Skeletal muscle tissue (tissue), 4 donors: ENCODE data around the gene NKAIN4. TPM values are rescaled to one million over a fixed set of nuclear protein-coding genes. Genes with fewer than 3 reads are reported as not detected.

ENCODE experiments used
- H3K27ac ChIP-seq: one replicate; pipeline ENCODE4 v1.7.0; 2013; ENCODE audit warnings: mild to moderate bottlenecking, low read depth, low read length, inconsistent platforms
- H3K27me3 ChIP-seq, 3 donors: one replicate each; pipeline ENCODE4 v1.7.0; 2013; ENCODE audit warnings: low read length in 3 of 3; ENCODE audit not compliant: control insufficient read depth in 3 of 3, insufficient read depth in 3 of 3
- H3K36me3 ChIP-seq, 3 donors: one replicate each; pipeline ENCODE4 v1.7.0; 2013; ENCODE audit warnings: low read length in 3 of 3; ENCODE audit not compliant: control insufficient read depth in 3 of 3, insufficient read depth in 3 of 3
- H3K4me1 ChIP-seq, 3 donors: one replicate each; pipeline ENCODE4 v1.7.0; 2013; ENCODE audit warnings: low read length in 3 of 3, mild to moderate bottlenecking in 3 of 3; ENCODE audit not compliant: control insufficient read depth in 3 of 3, insufficient read depth in 3 of 3
- H3K4me3 ChIP-seq, 3 donors: one replicate each; pipeline ENCODE4 v1.7.0; 2013; ENCODE audit warnings: low read length in 3 of 3
- H3K9ac ChIP-seq, 3 donors: one replicate each; pipeline ENCODE4 v1.7.0; 2013; ENCODE audit warnings: low read length in 3 of 3, mild to moderate bottlenecking in 3 of 3, moderate library complexity in 2 of 3, low read depth in 1 of 3
- H3K9me3 ChIP-seq, 3 donors: one replicate each; pipeline ENCODE4 v1.7.0; 2013; ENCODE audit warnings: low read length in 3 of 3; ENCODE audit not compliant: control insufficient read depth in 3 of 3
- total RNA-seq: library from RNA; depleted of rRNA; stranded (reverse); fragments of >200 nt; gene quantifications from one replicate; pipeline ENCODE4 v1.2.3, GENCODE V29; 2014
- donor health status: Osteomylitis.

NKAIN4 gene
- total RNA-seq, 1 donor from 2014 or later, result 13.6 TPM

DNA sequence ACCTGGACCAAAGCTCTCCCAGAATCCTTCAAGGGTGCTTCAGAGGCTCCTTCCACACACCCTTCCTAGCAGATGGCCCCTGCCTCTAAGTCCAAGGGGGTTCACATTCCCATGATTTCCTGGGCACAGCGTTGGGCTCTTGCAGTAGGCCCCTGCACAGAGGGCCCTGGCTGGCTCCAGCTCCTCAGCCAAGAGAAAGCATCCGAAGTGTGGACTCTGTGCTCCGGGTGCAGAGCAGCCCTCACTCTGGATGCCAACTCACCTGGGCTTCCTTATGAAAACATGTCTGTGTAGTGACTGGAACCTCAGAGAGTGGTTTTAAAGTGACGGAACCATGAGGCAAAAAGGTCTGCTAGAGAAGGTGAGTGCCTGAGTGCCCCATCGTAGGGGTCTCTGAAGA, 49.9 kb downstream of the NKAIN4 start:
- Histone ChIP-seq H3K27me3 (no peaks in the 10 kb centered on the region), H3K4me1 (peaks cover 17 to 28% (median 18%) of the 10 kb centered on the region in 3 donors), H3K9ac (no peak overlapping the region), H3K27ac (no peak overlapping the region), H3K36me3 (peaks cover 41 to 49% (median 45%) of the 10 kb centered on the region in 3 donors), H3K9me3 (no peaks in the 10 kb centered on the region), H3K4me3 (no peak overlapping the region)

DNA sequence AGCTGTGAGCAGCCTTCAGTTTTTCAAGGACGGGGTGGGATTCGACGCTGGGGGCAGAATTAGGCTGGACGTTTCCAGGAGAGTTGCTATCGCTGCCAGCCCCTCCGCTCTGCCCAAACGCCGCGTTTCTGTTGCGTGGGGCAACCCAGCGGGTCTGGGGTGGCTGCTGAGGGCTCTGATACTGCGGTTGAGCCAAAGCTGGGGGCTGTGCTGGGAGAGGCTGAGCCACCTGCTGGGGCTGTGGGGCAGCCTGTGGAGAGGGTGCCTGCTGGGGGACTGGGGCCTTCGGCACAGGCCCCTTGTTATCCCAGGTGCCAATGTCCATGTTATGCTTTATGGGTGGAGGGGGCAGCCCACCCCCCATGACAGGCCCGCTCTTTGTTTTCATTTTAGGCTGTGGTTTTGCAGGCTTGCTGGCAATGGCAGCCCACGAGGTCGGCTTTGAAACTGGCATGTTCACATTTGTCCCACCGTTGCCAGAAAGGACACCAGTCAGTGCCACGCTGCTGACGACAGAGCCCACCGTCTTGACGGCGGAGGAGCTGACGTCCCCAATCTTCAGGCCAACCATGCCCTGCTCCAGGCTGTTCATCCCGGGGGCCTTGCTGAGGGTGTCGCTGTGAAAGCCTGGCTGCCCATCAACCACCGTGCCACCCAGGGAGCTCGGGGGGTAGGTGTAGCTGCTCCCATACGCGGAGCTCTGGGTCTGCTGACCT, 51.3 kb downstream of the NKAIN4 start:
- Histone ChIP-seq H3K4me1 (peaks cover 7 to 22% (median 15%) of the 10 kb centered on the region in 3 donors), H3K27me3 (no peaks in the 10 kb centered on the region), H3K9me3 (no peaks in the 10 kb centered on the region), H3K36me3 (peaks cover 40 to 44% (median 41%) of the 10 kb centered on the region in 3 donors), H3K4me3 (no peak overlapping the region), H3K9ac (no peak overlapping the region), H3K27ac (no peak overlapping the region)

DNA sequence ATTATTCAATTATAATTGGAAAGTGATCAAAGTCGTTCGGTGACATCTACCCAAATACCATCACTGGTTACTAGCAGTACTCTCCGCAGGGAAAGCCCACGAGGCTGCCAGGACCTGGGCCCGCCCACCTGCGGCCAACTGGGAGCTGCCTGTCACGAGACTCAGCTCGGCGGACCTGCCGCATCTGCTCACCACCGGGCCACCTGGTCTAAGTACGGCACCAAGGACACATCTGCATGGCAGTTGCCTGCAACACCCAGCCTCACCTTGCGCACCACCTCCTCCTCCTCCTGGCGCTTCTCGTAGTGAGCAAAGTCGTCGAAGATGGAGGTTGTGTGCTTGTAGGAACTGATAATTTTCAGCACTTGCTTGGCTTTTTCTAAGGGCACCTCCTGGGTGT, 52.2 kb downstream of the NKAIN4 start:
- Histone ChIP-seq H3K27ac (no peak overlapping the region), H3K36me3 (peaks cover 40 to 43% (median 40%) of the 10 kb centered on the region in 3 donors), H3K4me1 (peaks cover 12 to 27% (median 18%) of the 10 kb centered on the region in 3 donors), H3K27me3 (no peaks in the 10 kb centered on the region), H3K4me3 (no peak overlapping the region), H3K9me3 (no peaks in the 10 kb centered on the region), H3K9ac (no peak overlapping the region)

DNA sequence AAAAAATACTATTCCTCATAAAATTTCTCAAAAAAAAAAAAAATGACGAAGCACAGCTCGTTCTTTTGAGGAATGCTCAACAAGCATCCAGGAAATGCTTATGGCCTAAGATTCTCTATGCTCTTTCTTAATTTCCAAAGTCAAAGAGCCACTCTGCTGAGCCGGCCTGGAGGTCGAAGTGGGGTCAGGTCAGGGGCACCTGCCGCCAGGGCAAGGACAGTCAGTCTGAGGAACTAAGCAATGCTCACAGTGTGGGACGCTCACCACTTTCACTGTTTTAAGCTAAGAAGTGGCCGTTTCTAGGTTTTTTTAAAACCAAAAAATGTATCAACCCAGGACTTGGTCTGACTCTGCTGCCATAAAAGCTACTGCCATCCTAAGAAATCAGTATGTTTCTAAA, 55.7 kb downstream of the NKAIN4 start:
- H3K27ac ChIP-seq, result no peak overlapping the region
- H3K27me3 ChIP-seq, result no peaks in the 10 kb centered on the region
- peaks cover 33 to 36% (median 35%) of the 10 kb centered on the region in 3 donors for H3K36me3 ChIP-seq
- H3K9me3 ChIP-seq, result no peaks in the 10 kb centered on the region
- H3K4me3 ChIP-seq, result no peak overlapping the region
- H3K9ac ChIP-seq, result no peak overlapping the region
- peaks cover 8 to 20% (median 16%) of the 10 kb centered on the region in 3 donors for H3K4me1 ChIP-seq

DNA sequence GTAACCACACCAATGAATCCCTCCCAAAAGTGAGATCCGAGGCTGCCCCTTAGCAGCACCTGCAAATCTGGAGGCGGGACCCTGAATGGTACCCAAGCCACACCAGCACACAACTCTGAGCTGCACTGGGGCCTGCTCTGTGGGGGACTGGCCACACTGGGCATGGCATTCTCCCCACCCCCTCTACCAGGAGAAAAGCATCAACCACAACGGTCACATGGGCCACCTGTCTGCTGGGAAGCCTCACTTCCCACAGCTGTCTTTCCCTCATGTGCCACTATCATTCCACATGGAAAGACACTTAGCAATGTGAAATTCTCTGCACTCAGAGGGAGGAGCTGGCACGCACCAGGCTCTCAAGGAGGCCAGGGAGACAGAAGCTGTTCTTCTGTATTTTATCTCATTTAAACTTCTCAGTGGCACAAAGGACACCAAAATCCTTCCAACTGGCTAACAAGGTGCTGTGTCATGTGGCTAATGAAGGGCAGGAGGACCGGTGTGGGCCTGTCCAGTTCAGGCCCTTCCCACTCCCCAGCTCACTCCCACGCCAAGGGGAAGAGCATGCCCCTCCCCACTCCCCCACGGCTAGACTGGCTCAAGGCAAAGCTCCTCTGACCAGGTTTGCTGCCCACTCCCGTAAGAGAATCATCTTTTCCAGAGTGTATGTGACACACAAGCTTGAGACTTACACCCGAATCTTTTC, 57.3 kb downstream of the NKAIN4 start:
- Histone ChIP-seq H3K4me1 (peaks cover 8 to 20% (median 16%) of the 10 kb centered on the region in 3 donors), H3K27me3 (no peaks in the 10 kb centered on the region), H3K27ac (no peak overlapping the region), H3K36me3 (peaks cover 16 to 19% (median 18%) of the 10 kb centered on the region in 3 donors), H3K9me3 (no peaks in the 10 kb centered on the region), H3K9ac (no peak overlapping the region), H3K4me3 (no peak overlapping the region)

DNA sequence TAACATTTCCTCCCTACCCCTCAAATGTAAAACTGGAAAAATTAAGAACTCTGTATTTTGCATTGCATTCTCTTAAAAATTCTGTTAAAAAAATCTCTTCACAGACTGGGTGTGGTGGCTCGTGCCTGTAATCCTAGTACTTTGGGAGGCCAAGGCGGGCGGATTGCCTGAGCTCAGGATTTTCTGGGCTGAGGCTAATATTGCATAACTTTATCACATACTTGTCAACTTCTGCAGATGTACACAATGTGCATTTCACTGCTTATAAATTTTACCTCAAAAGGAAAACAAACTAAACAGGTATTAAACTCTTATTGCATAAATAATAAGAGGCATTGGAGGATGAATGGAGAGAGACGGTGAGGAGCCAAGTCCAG, 59.5 kb downstream of the NKAIN4 start:
- H3K4me1 ChIP-seq, result peaks cover 8 to 20% (median 16%) of the 10 kb centered on the region in 3 donors
- H3K36me3 ChIP-seq, result peaks cover 8 to 13% (median 10%) of the 10 kb centered on the region in 3 donors
- H3K27ac ChIP-seq, result no peak overlapping the region
- H3K9me3 ChIP-seq, result no peaks in the 10 kb centered on the region
- H3K4me3 ChIP-seq, result no peak overlapping the region
- H3K27me3 ChIP-seq, result no peaks in the 10 kb centered on the region
- H3K9ac ChIP-seq, result no peak overlapping the region

DNA sequence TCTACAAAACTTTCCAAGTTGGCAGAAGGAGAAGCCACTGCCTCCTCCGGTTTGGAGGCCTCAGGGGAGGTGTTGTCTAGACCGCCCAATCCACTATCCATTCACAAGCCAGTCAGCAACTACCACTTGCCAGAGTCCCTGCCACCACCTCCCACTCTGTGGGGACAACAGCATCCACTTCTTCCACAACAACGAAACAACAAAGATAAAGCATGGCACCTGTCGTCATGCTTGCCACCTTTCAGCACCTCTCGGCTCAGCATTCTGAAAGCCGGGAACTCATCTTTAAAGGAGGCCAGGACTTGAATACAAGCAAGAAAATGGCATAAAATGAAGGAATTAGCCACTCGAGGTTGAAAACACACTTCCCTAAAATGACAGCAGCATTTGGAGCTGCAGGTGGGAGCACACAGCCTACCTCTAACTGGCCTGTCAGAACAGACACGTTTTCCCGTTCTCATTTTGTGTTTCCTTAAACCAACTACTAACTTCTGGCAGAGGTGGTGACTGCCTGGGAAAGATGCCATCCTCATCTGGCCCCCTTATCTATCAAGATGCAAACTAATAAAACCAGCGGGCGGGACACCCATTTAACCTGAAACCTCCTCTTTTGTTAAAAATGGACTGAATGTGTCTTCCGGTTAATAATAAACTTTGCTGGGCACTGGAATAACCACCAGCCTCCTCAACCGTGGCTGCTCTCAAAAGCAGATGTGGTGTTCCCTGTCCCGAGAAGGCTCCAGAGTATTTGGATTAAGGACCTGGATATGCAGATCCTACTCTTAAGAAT, 60.1 kb downstream of the NKAIN4 start:
- Histone ChIP-seq H3K9me3 (no peaks in the 10 kb centered on the region), H3K27me3 (no peaks in the 10 kb centered on the region), H3K4me3 (no peak overlapping the region), H3K27ac (no peak overlapping the region), H3K9ac (no peak overlapping the region), H3K4me1 (peaks cover 8 to 20% (median 16%) of the 10 kb centered on the region in 3 donors), H3K36me3 (peaks cover 8 to 13% (median 10%) of the 10 kb centered on the region in 3 donors)

DNA sequence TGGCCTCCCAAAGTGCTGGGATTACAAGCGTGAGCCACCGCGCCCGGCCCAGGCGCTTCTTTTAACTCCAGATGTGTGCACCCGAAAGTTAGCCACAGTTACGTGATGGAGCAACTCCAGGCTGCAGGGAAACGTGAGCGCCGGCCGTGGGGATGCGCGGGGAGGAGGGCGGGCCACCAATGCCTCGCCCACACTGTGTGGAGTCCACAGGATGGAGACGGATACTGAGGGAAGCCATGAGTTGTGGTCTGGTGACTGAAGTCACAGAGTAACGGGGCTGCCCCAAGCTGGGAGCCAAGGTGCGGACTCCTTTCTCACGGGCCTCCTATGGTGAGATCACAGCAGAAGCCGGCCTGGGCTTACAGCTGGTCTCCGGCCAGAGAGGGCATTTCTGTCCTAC, 61.5 kb downstream of the NKAIN4 start:
- Histone ChIP-seq H3K36me3 (peaks cover 8 to 13% (median 10%) of the 10 kb centered on the region in 3 donors), H3K27me3 (no peaks in the 10 kb centered on the region), H3K9ac (no peak overlapping the region), H3K4me1 (peaks cover 8 to 14% (median 8%) of the 10 kb centered on the region in 3 donors), H3K9me3 (no peaks in the 10 kb centered on the region), H3K4me3 (no peak overlapping the region), H3K27ac (no peak overlapping the region)

DNA sequence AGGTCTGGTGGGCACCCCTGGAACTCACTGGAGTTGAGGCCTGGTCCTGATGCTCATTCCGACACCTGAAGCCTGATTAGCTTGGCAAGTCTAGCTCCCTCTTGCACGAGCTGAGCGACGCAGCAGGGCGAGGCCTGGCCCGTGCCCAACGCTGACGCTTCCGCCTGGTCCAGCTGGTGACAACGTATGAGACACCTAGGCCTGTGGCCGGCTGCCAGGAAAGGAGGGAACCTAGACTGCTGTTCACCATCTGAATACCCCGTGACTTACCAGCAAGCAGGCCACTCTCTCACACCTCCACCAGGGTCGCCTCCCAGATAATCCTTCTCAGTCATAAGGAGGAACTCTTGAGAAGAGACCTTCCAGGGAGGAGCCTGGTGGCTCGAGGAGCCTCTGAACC, 62.9 kb downstream of the NKAIN4 start:
- Histone ChIP-seq H3K4me3 (no peak overlapping the region), H3K4me1 (peaks cover 0 to under 1% (median 0%) of the 10 kb centered on the region in 3 donors), H3K27ac (no peak overlapping the region), H3K9ac (no peak overlapping the region), H3K36me3 (peaks cover 6 to 10% (median 8%) of the 10 kb centered on the region in 3 donors), H3K9me3 (no peaks in the 10 kb centered on the region), H3K27me3 (no peaks in the 10 kb centered on the region)
